GM21367 (cell line): ENCODE results near the gene SPTLC3.

ENCODE experiments used
- ATAC-seq: cut with Tn5 transposase; IDR thresholded peaks from one replicate; pipeline ENCODE4 v1.9.1; 2021; ENCODE audit not compliant: unreplicated experiment

The SPTLC3 gene

DNA sequence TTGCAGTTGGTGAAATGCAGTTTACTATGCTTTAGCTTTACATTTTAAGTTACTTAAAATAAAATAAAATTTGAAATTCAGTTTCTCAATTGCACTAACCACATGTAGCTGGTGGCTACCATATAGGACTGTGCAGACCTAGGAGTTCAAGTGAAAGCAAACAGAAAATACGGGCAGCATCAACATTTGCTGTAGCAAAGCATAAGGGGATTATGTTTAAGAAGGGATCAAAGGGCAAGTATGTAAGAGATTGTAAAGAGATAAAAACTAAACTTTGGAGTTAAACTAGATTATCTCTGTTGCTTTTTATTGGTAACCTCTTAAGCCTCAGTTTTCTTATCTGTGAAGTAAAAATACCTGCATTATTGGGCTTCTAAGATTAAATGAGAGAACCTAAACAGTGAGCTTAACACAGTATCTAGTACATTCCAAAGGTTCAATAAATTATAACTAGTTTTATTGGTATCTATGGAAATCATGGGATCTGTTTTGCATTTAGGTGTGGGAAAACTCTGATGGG lies 81.2 kb downstream of the SPTLC3 start:
- ATAC-seq: no peak

DNA sequence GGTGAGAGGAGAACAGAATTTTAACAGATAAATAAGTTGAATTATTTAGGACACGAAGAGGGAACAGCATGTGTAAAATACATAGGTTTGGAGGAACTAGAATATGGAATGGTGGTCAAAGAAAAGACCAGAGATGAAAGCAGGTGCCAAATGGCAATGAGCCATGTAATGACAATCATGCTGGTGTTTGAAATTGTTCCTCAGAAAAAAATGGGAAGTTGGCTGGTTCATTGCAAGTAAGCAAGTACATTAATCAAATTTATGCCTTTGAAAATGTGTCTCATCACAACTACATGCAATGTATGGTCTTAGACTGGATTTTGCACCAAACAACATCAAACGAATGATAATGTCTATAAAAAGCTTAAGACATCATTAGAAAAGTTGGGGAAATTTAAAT lies 83.3 kb downstream of the SPTLC3 start:
- no peak for ATAC-seq

DNA sequence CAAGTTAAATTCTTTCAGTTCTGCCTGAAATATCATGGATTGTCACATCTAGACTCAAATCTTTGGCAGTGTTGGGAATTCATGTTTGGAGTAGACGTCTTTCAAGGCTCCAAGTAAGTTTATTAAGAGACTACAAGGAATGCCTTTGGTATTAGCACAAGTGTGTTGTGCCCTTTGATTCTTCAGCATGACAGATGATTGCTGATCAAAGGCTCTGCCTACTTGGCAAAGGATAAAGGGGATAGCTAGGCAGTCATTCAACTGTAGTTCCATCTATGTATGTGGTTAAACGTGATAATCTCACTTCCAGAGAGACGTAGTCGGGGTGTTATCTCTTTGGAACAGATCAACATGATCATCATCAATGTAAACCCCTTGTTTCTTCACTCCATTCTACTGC lies 86.2 kb downstream of the SPTLC3 start:
- no peak for ATAC-seq

DNA sequence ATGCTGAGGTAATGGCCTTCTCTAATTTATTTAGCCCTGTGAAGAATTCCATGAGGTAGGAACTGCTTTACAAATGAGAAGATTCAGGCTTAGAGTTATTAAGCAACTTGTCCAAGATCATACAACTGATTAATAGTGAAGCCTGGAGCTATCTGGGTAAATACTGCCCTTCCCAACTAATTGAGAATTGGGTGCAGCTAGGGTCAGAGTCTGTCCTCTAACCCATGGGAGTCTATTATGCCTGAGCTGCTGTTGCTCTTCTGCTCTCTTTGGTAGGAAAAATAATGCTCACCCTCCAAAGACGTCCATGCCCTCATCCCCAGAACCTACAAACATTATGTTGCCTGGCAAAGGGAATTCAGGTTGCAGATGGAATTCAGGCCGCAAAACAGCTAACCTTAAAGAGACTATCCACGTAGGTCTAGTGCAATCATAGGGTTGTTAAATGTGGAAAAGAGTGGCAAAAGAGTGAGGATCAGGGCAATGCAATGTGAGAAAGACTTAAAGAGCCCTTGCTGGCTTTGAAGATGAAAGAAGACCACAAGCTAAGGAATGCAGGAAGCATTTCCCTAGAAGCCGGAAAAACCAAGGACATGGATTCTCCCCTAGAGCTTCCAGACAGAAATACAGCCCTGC lies 90.1 kb downstream of the SPTLC3 start:
- ATAC-seq: no peak

DNA sequence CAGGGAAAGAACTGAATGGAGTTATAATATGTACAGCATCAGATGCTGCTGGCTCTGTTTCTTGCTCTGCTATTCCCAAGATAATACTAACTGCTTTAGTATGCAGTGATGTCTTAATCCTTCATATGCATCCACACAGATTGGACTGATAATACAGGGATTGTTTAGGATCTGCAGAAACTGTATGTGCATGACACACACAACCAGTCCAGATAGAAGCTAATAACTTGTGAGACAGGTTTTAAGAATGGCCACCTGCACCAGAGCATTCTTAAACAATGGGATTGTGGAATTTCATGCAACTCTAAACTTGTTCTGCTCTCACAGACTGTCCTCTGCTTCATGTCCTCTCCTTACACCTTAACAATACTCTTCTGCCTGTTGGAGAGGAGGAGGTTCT lies 90.9 kb downstream of the SPTLC3 start:
- no peak for ATAC-seq

DNA sequence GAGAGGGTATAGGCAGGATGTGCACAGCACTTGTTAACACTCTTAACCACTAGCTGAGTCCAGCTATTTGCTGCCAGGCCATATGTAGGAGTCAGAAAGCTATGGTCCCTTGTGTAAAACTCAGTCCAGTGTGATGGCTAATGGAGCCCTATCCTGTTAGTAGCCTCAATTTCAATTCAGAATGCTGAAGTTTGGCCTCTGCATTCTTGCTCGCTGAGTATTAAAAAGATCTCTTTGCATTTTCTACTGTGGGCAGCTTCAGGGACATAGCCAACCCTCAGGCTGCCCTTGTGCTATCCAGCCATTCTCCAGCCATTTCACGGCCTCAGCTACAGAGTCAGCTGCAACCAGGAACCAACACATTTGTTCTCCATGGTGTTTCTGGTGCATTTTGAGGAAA lies 92.5 kb downstream of the SPTLC3 start:
- no peak for ATAC-seq

DNA sequence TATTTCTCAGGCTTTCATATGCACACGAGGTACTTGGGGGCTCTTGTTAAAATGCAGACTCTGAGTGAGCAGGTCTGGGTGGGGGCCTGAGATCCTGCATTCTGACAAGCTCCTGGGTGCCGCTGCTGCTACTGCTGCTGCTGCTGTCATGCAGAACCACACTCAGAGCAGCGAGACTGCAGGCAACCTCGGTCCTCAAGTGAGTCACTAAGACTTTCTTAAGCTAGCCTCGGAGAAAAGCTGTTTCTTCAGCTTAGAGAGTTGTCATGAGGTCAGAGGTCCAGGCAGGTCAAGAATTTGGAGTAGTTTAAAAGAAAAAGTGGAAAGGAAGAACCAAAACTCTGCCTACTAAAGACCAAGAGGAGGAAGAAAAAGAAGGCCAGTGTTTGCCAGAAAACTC lies 92.9 kb downstream of the SPTLC3 start:
- no peak for ATAC-seq

DNA sequence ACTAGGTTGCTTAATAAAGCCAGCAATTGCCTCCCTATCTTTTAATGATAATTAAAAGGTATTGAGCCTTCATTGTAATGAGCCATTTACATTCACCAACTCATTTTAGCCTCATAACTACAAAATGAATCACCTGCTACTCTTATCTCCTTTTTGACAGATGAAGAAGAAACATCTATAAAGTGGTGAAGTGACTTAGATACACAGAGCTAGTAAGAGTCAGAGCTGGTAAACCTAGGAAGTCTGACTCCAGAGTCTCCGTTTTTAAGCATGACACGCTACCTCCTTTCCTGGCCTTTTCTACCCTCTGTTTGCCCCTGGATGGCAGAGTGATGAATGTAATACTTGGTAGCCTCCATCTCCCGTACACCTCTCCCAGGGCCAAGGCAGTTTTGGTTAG lies 93.5 kb downstream of the SPTLC3 start:
- ATAC-seq: no peak

DNA sequence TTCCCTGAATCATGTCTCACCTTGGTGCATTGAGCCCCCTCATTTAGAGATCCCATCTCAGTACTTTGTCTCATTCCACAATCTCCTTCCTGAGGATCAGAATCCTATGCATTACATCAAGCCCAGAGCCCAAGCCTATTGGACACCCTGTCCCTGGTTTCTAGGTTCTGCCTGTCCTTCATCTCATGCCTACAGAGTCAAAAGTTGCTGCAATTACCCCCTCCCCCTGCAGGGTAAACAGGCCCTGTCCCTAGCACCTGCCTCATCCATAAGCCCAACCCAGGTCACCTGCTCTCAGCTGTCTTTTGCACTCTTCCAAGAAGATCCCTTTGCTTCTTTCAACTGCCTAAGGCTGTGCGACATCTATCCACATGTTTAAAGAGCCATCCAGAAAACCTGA lies 93.9 kb downstream of the SPTLC3 start:
- no peak for ATAC-seq

DNA sequence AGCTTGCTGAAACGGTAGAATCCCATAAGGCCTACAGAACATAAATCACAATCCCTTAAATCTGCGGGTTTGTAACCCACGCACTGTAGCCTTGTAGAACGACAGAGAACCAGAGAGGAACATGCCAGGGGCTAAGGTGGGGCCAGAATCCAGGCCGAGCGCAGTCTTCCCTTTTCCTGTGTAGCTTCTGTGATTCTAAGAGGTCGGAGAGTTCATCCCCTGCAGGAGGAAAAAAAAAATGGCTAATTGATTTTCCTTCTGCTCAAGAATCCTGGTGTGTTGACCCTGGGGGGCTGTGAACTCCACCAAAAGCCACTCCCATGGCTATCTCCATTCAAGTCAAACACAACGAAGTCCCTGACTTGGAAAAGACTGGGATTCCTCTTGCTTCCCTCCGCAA lies 96.3 kb downstream of the SPTLC3 start:
- no peak for ATAC-seq

DNA sequence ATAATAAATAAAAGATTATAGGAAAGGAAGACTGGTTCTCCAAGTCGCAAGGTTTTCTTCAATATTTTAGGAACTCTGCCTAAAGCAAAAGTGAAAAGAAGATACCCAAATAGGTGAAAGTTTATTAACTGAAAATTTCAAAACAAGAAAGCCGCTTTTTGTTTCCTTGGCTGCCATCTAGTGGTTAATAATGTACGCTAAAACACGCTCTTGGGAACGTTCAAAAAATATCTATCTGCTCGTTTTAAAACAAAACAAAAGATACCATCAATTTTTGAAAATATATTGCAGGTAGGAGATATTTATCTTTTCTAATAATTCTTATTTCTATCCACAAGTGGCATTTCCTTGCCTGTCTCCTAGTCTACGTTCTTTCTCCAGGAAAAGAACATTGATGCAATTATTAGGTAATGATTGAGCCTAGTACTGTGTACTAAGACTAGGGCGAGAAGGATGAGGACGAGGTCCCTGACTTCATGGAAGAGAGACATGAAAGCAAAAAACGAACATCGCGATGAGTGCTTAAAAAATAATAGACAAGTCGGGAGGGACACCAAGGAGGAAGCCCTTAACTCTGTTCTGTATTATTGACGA lies 97.2 kb downstream of the SPTLC3 start:
- ATAC-seq: no peak

DNA sequence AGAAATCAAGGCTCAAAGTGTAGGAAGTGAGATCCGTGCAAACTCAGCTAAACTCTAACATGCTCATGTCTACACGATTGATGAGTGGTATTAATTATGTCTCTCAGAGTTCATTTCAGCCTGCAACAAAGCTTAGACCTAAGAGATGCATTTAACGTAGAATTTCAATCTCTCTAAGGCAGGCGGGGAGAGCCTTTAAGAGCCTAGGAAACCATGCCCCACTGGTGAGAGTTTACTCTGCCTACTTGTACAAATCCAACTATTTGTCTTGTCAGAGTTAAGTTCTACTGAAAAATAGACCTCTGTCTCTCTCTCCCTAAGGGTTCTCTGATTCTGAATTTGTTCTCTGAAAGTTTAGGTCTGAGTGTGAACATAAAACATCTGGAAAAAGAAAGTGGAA lies 100.9 kb downstream of the SPTLC3 start:
- ATAC-seq: no peak

DNA sequence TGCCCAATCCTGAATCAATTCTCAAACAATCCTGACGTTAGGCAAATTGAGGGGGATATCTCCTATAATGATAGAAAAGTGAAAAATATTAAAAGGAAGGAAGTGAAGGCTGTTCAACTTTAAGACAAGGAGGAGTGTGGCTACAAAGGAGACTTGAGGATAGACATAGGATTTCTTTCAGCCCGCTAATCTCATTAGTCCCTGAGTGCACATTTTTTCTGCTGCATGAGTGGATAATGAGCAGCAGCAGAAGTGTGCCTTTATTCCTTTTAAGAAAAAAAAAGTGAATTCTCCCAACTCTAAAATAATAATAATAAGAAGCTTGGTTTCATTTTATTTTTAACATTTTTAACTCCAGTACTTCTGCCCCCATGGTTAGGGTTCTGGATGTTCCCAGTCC lies 102.0 kb downstream of the SPTLC3 start:
- ATAC-seq: no peak

DNA sequence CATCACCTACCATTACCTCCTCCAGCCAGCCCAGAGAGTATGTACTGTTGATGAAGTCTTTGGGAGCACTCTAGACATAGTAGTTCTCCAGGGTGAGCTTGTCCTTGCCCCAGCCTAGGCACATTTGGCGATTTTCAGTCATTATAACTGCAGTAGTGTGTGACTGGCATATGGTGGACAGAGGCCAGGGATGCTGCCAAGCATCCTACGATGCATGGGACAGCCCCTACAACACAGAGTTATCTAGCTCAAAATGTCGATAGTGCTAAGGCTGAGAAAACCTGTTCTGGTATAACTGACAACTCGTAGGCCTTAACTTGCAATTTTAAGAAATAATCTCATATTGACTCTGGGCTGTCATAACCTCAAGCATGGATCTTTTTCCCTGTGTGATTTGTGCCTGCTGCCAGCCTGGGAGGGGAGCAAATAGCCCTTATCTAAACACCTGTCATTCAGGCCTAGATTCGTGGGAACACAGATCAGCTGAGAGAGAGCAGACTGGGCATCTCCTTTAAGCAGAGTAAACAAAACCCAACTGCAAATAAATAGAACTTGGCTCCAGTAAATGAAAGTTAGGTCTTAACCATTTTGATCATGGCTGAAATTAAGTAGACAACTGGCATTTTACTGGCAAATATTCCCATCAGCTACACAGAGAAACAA lies 102.6 kb downstream of the SPTLC3 start:
- ATAC-seq: no peak

DNA sequence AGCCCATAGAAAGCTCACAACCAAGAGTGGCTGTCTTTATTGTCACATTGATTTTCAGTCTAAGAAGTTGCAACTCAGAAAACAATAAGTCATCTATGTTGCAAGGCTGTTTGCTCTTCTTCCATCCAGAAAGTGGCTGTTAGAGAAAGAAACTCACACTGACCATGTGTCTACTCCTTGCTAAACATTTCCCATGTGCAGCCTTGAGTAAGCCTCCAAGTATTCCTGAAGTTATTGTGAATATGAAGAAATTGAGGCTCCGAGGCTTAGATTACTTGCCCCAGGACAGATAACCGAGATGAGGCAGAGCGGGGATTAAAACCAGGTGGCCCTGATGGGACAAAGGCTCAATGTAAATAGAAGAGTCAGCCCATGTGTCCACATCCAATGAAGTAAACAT lies 105.0 kb downstream of the SPTLC3 start:
- ATAC-seq: no peak

DNA sequence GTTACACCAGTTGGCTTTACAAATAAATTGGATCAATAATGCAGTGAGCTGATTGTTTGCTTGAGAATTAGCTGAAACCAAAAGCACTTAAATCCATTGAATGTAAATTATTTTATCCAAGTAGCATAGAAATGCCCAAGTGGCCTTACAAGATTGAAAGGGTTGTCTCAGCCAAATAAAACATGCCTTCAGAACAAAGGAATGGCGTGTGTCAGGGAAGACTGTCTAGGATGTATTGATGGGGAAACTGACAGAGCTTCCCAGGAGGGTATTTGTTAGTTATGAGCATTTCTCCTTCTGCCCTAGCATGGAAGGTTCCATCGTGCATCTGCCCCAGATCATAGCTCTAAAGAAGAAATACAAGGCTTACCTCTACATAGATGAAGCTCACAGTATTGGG lies 108.4 kb downstream of the SPTLC3 start:
- ATAC-seq: no peak

DNA sequence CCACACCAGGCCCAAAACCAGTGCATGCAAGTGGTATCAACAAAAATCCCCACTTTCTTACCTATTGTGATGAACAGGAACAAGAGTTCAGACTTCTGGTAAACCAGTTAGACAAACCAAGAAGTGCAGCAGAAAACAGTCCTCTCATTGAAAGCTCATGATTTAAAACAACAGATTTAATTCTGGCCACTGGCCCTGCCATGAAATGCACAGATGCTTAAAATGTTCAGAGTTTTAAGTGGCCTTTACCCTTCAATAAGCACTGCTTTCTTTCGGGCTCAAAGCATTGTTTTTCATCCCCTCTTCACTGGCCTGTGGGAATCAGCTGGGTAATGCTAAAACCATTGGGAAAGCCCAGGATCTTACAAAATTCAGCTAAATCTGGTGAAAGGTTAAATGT lies 109.9 kb downstream of the SPTLC3 start:
- no peak for ATAC-seq

DNA sequence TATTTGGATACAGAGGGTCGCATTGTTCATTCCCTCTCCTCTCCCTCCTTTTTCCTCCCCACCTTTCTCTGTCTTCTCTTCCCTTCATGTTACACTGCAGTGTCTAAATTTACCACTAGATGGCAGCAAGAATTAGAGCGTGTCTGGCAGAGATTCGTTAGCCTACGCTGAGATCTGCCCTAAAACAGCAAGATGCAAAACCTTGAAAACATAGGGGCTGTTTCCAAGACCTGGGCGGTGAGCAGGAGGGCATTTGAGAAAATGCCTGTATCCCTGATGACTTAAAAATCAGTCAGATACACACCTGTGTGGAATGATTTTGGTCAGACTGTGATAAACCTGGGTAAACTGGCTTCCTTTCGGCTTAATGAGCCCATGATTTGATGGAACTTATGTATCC lies 110.8 kb downstream of the SPTLC3 start:
- ATAC-seq: peak; percentile 61

DNA sequence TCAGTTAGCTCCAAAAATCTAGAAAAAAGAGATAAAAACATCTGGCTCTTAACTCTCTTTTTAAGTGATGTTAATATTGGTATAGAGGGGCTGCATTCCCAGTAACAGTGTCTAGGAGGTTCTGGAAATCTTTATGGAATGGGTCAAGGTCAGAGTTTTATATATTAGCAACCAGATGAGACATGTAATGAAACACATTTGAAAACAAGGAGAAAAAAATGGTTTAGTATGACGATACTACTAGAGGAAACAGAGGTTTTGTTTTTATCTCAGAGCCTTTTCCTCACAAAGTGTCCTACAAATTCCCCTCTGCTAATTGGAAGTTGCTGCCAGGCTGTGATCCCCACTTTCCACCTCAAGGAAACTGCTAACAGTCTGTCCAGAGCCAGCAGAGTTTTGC lies 111.7 kb downstream of the SPTLC3 start:
- ATAC-seq: no peak

DNA sequence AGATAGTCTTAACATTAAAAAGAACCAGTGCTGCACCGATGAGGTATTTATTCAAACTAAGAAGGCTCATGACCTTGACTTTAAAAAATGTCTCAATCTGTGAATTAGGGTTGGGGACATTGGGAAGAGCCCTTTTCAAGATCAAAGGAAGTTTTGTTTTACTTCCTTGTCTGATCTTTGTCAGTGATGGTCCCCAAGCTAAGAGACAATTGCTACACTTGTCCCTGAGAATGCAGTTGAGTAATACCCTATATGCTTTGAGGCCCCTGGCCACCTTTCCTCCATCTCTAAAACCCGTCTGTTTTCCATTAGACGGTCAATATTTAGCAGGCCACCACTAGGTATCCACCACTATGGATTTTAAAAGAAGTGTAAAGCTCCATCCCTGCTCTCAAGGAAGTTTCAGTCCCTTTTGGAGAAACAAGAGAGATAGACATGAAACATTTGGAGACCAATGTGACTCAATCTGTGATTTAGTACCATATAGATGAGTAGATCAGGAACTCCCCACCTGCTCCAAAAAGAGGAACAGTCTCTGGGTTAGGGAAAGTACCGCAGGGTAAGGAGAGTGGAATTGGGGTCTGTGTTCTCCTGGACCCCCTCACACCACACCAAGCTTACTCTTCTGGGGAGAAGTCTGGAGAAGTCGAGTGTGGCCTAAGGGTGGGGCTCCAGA lies 113.2 kb downstream of the SPTLC3 start:
- no peak for ATAC-seq

DNA sequence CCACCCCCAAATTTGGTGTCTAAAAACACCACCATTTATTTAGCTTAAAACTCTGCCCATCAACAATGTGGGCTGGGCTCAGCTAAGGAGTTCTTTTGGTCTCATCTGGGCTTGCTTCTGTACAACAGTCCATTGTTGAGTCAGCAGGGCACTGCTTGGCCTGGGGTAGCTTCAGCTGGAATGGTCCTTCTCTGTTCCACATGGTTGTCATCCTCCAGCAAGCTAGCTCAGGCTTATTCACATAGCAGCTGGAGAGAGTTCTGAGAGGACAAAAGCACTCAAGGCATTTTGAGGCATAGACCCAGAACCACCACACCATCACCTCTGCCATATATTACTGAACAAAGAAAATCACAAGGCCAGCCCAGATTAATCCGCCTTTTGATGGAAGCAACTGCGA lies 116.7 kb downstream of the SPTLC3 start:
- ATAC-seq: no peak

DNA sequence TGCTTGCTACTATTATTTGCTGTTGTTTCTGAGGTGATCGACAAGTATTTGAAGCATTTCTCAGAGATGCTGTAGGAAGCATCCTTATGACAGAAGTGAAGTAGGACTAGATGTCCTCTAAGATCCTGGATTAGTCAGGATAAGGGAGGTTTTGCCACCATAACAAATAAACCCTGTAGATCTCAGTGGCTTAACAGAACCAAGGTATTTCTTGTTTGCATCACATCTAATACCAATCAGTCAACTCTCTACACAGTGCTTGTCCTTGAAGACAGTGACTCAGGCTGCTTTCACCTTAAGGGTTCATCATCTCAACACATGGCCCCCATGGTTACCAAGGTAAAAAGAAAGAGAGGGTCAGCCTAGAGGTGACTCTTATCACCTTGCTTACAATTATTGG lies 119.4 kb downstream of the SPTLC3 start:
- ATAC-seq: no peak
